BE2C (cell line): Measurements from ENCODE around the gene NPAS2.

Source experiments
- DNase-seq: peaks from one replicate; pipeline ENCODE4 v3.0.0-alpha.2; 2020
- H3K27me3 ChIP-seq: fragments of 250-450 bp; sonication (Bioruptor Pico); 2 replicates; pipeline ENCODE4 v1.5.1; 2020; ENCODE audit warnings: mild to moderate bottlenecking
- H3K36me3 ChIP-seq: fragments of 250-450 bp; sonication (Bioruptor Pico); 2 replicates; pipeline ENCODE4 v1.5.1; 2020; ENCODE audit warnings: mild to moderate bottlenecking
- H3K4me1 ChIP-seq: fragments of 250-450 bp; sonication (Bioruptor Pico); 2 replicates; pipeline ENCODE4 v1.5.1; 2020
- H3K4me3 ChIP-seq: 2 replicates; pipeline ENCODE4 v1.5.1; 2011; ENCODE audit warnings: low read depth, low read length
- H3K9me3 ChIP-seq: fragments of 250-450 bp; sonication (Bioruptor Pico); 2 replicates; pipeline ENCODE4 v1.5.1; 2020
- CTCF ChIP-seq: IDR thresholded peaks from 2 replicates; pipeline ENCODE4 v1.5.1; 2012; ENCODE audit warnings: mild to moderate bottlenecking, low read depth, low read length

The NPAS2 gene

GRCh38 chr2:100969998-100970397 is 150.1 kb downstream of the NPAS2 start:
- DNase-seq = no peak
- Histone ChIP-seq H3K4me3 (no peak overlapping the region), H3K9me3 (no peaks in the 10 kb centered on the region), H3K4me1 (no peaks in the 10 kb centered on the region), H3K27me3 (no peaks in the 10 kb centered on the region), H3K36me3 (no peaks in the 10 kb centered on the region)
- no peak for TF ChIP-seq CTCF

- H3K4me1 ChIP-seq = no peaks in the 10 kb centered on the region
- TF ChIP-seq CTCF = no peak
- H3K9me3 ChIP-seq = no peaks in the 10 kb centered on the region
- no peak overlapping the region for H3K4me3 ChIP-seq
- no peak for DNase-seq
- no peaks in the 10 kb centered on the region for H3K36me3 ChIP-seq
- H3K27me3 ChIP-seq = no peaks in the 10 kb centered on the region
These were observed 151.3 kb downstream of the NPAS2 start for GRCh38 chr2:100971221-100971620.

GRCh38 chr2:100972452-100972851 is 152.5 kb downstream of the NPAS2 start:
- no peak for DNase-seq
- no peaks in the 10 kb centered on the region for H3K36me3 ChIP-seq
- H3K4me1 ChIP-seq = no peaks in the 10 kb centered on the region
- H3K9me3 ChIP-seq = no peaks in the 10 kb centered on the region
- no peak overlapping the region for H3K4me3 ChIP-seq
- no peaks in the 10 kb centered on the region for H3K27me3 ChIP-seq
- TF ChIP-seq CTCF = no peak

GRCh38 chr2:100974712-100975520 is 155.0 kb downstream of the NPAS2 start:
- Histone ChIP-seq H3K36me3 (no peaks in the 10 kb centered on the region), H3K27me3 (no peaks in the 10 kb centered on the region), H3K4me1 (no peaks in the 10 kb centered on the region), H3K4me3 (no peak overlapping the region), H3K9me3 (no peaks in the 10 kb centered on the region)
- no peak for DNase-seq
- TF ChIP-seq CTCF = no peak

GRCh38 chr2:100975521-100975785 is 155.5 kb downstream of the NPAS2 start:
- Histone ChIP-seq H3K4me1 (no peaks in the 10 kb centered on the region), H3K9me3 (no peaks in the 10 kb centered on the region), H3K27me3 (no peaks in the 10 kb centered on the region), H3K36me3 (no peaks in the 10 kb centered on the region), H3K4me3 (no peak overlapping the region)
- no peak for TF ChIP-seq CTCF
- DNase-seq = no peak

GRCh38 chr2:100976061-100976460 is 156.1 kb downstream of the NPAS2 start:
- H3K4me1 ChIP-seq = no peaks in the 10 kb centered on the region
- no peak for TF ChIP-seq CTCF
- H3K27me3 ChIP-seq = no peaks in the 10 kb centered on the region
- no peaks in the 10 kb centered on the region for H3K36me3 ChIP-seq
- H3K9me3 ChIP-seq = no peaks in the 10 kb centered on the region
- no peak overlapping the region for H3K4me3 ChIP-seq
- DNase-seq = no peak
